Activated CD8-positive, alpha-beta memory T cell treated with anti-CD3 and anti-CD28 coated beads for 48 hours (primary cell): Measurements from ENCODE around the gene SEC14L3.

ENCODE experiments used
- DNase-seq, 3 experiments: peaks; one replicate each; pipeline ENCODE4 v3.0.0-alpha.2; 2020; ENCODE audit warnings: low read depth in 2 of 3, low spot score in 2 of 3

Gene SEC14L3

DNA sequence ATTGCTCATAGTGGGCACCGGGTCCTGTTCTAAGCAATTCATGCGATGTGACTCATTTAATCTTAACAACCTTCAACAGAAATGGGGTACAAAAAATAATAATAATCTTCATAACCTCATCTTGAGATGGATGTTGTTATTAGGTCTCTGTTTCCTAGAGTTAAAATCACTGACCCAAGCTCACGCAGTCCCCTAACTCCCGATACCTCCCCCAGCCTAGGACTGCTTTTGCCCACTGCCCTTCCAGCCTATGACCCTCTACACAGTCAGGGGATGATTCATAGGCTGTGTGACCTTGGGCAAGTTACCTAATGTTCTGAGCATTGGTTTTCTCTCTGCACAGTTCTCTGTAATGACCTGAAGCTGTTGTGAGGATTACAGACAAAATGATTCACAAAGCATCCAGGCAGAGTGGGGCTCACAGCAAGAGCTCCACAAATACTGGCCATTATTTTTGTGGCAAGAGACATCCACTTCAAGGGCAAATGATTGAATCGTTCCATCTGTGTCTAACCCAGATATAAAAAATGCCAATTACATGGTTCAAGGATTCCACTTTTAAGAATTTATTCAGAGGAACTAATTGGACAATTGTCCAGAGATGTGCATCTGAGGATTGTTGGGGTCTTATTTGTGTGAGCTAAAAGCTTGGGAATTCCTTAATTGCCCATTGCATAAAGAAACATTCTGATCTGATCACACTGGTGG is 26.2 kb downstream of the SEC14L3 start:
- no peak for DNase-seq

DNA sequence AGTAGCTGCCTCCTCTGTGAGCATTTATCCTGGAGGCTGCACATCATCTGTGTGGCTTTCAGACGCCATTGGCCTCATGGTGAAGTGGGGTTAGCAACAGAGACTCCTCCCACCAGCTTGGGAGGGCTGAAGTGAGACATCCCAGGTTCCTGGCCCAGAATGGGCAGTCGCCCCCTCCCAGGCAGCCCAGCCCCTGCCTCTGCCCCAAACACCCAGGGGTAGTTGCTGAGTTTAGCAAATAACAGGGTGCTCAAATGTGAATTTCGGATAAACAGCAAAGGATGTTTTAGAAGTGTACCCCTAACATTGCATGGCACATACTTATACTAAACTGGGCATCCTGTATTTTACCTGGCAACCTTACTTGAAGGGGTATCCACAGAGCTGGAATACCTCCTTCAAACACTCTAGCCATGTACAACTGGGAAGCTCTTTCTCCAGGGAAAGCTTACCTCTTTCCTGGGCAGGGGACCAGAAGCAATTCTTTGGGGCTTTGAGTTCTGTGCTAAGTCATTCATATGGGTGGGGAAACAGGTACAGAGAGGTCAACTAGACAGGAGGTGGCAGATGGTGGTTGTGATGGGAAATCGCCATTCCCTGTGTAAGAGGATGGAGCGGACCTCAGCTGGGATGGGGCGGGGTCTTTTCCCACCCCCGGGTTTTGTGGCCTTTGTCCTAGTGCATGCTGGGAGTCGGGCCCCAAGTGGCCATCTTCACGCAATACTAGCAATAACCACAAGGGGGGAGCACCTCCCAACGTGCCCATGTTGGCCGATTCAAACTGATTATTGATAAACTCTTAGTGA is 27.0 kb downstream of the SEC14L3 start:
- DNase-seq: peak in 1 of 3 experiments; percentile 51

DNA sequence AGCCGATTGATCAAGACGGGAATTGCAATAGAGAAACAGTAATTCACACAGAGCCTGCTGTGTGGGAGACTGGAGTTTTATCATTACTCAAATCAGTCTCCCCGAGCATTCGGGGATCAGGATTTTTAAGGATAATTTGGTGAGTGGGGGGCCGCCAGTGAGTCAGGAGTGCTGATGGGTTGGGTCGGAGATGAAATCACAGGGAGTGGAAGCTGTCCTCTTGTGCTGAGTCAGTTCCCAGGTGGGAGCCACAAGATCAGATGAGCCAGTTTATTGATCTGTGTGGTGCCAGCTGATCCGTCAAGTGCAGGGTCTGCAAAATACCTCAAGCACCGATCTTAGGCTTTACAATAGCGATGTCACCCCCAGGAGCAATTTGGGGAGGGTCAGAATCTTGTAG is 30.7 kb downstream of the SEC14L3 start:
- no peak for DNase-seq

DNA sequence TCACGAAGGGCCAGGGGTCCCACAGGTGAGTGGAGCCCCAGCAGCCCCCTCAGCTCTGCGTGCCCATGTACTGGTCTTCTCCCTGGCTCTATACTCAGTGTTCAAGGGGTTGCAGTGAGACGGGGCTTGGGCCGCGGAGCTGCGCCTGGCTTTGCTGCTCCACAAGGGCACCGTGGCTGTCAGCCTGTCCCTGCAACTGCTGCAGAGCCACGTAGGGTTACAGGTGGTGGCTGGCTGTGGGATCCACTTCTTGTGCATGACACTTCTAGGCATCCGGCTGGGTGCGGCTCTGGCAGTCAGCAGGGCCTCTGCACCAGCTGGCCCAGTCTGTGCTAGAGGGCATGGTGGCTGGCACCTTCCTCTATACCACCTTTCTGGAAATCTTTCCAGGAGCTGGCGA is 32.0 kb downstream of the SEC14L3 start:
- DNase-seq: no peak

DNA sequence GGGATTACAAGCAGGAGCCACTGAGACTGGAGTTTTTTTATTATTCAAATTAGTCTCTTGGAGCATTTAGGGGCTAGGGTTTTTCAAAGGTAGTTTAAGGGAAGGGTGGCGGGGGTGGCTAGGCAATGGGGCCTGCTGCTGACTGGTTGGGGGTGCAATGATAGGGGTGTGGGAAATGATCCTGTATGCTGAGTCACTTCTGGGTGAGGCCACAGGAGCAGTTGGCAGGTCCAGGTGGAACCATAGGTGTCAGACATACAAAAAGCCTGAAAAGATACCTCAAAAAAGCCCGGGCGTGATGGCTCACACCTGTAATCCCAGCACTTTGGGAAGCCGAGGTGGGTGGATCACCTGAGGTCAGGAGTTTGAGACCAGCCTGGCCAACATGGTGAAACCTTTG is 32.6 kb downstream of the SEC14L3 start:
- DNase-seq: no peak

DNA sequence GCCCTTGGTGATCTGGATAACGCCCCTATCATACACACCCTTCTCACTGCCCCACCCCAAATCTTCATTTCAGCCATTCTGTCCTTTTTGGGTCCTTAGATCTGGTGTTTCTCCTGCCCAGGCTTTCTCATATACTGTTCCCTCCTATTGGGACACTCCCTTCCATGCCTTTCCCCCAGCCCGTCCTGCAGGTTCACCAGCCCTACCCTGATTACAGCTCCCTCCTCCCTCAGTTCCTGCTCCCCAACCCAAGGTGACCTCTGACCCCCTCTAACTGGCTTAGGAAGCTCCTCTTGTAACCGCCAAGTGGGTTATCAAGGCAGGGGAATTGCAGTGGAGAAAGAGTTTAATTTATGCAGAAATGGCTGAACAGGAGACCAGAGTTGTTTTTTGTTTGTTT is 33.3 kb downstream of the SEC14L3 start:
- no peak for DNase-seq

DNA sequence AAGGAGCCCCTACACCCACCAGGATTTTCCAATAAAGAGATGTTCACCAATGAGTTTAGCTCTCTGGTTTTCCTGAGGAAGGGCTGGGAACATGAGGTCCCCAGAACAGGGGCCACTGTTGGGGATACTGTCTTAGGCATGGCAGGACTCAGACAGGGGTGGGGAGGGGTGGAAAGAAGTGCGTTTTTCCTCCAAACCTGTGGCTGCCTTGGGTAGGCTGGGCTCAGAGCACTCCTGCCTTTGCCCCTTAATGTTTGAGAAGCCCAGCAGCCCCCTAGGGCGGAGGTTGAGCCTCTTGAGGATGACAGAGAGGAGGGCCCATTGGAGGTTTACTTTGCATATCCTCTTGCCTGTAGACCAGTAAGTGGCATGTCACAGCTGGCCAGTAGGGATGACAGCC is 35.6 kb downstream of the SEC14L3 start:
- DNase-seq: no peak

DNA sequence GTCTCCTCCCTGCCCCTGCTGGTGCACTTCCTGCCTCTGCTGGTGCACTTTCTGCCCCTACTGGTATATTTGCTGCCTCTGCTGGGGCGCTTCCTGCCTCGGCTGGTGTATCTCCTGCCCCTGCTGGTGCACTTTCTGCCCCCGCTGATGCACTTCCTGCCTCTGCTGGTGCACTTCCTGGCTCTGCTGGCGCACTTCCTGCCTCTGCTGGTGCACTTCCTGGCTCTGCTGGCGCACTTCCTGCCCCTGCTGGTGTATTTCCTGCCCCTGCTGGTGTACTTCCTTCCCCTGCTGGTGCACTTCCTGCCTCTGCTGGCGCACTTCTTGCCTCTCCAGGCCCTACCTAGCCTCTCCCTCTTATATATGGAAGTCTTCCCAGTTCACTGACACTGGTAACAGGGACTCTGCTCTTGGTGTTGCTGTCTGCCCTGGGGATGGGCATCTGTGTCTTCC is 36.1 kb downstream of the SEC14L3 start:
- DNase-seq: peak in 2 of 3 experiments; percentile 41 to 60

DNA sequence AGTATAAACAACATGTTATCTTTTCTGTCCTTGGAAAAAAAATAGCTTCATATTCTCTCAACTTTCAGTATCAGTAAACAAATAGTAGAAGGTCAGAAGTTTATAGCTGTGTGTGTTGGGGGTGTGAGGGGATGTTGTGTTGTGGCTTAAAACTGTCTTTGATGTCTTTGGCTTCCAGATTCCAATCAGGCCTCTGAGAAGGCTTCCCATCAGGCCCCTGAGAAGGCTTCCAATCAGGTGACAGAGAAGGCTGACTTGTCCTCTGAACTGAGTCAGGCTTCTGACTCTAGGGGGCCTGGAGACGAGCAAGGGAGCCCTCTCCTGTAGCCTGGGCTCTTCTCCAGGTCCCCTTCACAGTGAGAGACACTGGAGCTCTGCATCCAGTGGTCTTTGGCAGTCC is 37.0 kb downstream of the SEC14L3 start:
- no peak for DNase-seq

DNA sequence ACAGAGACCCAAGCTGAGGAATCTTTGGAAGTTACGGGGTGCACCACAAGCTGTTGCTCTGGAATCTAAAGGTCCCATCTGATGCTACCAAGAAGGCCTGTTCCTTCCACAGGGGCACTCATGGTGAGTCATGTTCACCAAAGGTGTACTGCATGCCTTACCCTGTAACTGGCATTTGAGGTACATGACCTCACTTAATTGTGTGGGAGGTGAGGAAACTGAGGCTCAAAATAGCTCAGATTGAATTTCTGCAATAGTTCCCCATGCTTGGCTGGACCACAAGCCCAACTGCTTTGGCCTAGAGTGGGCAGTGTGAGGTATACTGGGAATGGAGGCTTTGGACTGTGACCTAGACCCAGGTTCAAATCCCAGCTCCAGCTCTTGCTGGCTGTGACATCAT is 38.0 kb downstream of the SEC14L3 start:
- no peak for DNase-seq

DNA sequence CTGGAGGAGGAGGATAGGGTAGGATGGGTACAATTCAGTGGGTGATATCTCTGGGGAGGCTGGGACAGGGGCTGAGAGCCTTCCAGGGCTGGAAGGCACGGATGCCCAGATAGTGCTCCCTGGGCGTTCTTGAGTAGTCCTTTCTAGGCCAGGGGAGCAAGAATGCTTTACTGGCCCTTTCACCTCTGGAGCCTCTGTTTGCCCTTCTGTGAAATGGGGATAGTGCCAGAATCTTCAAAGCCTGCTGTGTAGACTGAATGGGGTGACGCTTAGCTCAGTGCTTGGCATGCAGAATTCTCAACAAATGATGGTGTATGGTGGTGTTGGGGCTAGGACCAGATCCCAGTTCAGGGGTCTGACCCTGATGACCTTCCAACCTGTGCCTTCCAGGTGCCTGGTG is 38.6 kb downstream of the SEC14L3 start:
- DNase-seq: no peak

DNA sequence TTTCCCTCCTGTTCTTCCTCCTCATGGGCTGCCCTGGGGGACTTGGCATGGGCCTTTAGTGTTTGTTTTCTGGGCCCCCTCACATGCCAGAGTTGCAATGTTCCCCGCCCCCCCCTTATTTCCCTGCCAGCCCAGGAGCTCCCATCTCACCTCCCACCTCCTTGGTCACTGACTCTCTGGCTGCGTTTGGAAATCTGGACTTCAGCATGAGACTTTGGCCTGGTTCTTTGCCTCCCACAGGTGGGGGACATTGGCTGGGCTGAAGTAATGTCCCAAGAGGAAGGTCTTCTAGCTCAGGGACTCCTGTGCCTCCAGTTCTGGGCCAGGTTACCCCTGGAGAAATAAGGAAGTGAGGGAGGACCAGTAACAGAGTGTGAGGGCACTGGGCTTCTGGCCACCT is 39.3 kb downstream of the SEC14L3 start:
- no peak for DNase-seq

DNA sequence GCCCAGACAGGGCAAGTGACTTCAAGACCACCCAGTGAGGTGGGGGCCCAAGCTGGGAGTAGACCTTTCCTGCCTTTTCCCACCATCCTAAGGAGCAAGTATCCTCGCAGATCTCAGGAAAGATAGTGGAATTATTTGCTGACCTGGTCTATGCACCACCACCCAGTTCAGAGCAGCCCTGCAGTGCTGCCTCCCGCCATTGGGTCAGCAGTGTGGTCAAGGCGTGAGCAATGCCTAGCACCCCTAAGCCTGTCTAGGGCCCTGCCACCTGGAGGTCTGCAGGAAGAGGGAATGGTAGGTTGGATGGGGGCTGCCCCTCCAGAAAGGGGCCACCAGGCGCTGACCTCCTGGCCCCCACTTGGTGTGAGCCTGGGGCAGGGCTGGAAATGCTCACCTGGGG is 39.7 kb downstream of the SEC14L3 start:
- DNase-seq: no peak

DNA sequence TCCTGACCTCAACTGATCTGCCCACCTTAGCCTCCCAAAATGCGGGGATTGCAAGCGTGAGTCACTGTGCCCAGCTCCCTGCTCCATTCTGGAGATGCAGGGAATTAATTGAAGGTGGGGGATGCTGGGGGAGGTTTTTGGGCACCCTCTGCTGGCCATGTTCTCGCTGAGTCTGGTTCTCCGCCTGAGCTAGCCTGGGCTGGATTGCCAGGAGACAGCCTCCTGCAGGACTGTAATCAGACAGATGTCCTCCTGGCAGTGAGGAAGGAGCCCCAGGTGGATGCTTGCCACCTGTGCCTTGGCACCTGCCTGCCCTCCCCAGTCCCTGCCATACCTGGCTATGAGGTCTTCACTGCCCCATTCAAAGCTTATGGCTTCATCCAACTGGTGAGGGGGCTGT is 40.9 kb downstream of the SEC14L3 start:
- DNase-seq: no peak

DNA sequence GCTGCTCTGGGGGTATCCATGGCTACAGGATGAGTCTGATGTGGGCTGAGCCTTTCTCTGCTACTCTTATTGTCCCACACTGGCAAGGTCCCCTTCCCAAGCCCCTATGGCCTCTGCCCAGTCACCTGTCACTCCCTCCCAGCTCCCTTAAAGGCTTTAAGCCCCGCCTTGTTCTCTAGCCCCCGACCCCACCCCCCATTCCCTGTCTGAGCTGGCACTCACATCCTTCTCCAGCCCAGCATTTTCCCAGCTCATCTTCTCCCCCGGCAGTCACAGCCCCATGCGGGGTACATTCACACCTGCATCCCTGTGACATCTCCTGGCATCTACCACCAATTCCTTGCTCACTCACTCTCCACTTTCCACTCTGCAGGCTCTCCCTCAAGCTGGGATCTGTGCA is 41.9 kb downstream of the SEC14L3 start:
- no peak for DNase-seq

DNA sequence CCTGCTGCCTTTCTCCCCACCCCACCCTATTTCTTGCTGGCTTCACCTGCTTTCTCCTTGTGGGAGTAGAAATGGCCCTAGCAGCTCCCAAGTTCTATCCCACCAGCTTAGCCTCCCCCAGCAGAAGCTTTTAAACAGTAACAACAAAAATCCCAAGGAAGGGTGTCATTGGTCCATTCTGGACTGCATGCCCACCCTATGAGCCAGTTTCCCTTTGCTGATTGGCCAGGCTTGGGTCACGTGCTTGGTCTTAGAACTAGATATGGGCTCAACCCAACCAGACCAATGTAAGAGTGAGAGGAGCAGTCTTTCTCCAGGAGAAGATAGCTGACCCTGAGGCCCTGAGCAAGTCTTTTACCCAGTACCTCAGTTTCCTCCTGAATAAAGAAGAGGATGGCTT is 43.9 kb downstream of the SEC14L3 start:
- DNase-seq: no peak

DNA sequence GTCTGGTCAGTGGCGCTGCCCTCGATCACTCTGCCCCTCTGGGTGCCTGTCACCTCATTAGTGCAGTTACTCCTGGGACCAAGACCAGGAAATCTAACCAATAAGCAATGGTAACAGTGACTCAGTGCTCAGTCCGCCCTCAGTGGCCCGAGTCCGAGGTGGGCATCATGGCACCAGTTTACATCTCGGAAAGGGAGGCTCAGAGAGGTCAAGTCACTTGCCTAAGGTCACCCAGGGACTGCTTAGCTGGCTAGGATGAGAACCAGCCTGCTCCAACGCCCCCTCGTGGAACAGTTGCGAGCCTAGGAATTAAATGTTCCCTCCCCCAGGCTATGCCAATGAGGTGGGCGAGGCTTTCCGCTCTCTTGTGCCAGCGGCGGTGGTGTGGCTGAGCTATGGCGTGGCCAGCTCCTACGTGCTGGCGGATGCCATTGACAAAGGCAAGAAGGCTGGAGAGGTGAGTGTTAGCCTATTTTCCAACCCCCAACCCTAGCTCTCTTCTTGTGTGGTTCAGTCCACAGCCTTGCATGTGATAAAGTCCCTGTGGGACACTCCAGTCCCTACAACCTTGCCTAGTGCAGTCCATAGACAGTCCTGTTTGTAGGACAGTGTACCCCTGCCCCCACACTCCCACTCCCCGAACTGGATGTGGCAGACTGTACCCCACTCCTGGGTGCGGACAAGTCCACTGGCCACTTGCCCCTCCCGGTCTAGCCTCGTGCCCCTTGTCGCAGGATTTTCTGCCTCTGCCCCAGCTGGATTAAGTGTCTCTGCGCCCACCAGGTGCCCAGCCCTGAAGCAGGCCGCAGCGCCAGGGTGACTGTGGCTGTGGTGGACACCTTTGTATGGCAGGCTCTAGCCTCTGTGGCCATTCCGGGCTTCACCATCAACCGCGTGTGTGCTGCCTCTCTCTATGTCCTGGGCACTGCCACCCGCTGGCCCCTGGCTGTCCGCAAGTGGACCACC is 45.1 kb downstream of the SEC14L3 start:
- peak; percentile 66 to 77 (median 74) for DNase-seq

DNA sequence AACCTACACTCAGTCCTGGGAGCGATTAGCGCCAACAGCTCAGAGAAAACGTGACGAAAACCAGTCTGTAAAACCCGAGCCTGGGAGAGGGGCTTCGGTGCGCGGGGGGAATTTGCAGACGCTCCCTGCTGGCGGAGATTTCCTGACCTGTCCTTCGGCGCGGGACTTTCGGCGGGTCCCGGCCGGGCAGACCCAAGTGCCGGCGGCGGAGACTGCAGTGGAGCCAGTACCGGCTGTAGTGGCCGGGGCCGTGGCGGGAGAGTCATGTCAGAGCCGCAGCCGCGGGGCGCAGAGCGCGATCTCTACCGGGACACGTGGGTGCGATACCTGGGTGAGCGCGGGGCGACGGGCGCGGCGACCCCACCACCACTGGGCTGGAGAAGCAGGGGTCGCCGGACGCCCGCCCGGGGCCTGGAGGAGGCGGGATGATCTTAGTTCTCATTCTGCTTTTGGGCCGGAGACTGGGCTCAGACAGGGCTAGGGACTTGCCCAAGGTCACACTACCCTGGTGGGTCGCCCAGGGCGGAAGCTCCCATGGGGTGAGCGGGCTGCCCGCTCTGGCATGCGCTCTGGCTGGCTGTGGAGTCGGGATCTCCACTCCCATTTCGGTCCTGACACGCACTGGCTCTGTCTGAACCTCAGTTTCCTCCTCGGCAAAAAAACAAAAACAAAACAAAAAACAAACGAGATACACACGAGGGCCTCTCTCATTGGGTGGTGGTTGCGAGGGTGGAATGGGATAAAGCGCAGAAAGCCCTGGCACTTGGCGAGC is 46.0 kb downstream of the SEC14L3 start, which contains the start of gene MTFP1:
Gene MTFP1, plus strand, starts transcription at position 153 of the 772 bp plus-strand sequence. Its CDS starts 112 bp downstream, at position 265.
- DNase-seq: peak; percentile 27 to 49 (median 38)

DNA sequence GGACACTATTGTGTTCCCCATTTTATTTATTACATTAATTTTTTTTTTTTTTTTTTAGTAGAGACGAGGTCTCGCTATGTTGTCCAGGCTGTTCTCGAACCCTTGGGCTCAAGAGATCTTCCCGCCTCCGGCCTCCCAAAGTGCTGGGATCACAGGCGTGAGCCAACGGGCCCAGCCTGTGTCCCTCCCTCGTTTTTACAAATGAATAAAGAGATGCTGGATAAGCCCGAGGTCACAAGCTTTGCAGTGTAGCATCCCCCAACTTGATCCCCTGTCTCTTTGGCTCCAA is 46.5 kb downstream of the SEC14L3 start:
- DNase-seq: no peak

DNA sequence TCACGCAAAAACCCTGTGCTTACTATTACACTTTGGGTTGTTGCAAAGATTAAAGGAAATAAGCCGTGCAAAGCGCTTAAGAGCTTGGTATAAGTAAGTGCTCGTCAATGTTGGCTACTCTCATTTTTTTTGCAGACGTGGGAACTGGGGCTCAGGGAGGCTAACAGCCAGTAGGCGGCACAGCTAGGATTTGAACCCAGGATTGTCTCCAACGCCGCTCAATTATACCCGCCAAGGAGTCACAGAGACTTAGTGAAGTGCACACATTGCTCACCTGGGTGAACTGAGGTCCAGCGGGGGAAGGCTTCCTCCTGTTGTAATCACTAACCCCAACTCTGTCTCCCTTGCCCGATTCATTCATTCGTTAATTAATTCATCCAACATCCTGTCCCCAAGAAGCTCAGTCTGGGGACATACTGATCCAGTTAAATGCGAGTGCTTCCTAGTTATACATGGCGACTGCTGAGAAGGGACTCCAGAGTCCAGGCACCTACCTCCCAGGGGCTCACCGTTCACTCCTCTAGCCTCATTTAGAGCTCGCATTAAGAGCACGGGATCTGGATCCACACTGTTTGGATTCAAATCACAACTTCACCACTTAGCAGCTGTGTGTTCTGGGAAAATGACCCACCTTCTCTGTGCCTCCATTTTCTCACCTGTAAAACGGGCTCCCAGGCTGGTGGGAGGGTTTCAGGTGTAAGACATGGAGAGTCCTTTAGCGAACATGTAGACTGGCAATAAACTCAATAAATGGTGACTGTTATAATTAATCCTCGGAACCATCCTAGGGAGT is 47.1 kb downstream of the SEC14L3 start:
- no peak for DNase-seq
